PC-9 (cell line): Measurements from ENCODE around the gene B4GALNT2. TPM values are rescaled to one million over a fixed set of nuclear protein-coding genes. Genes with fewer than 3 reads are reported as not detected.

Experiments used
- BruUV-seq: library from RNA; stranded (reverse); fragments of 400-500 nt; replicated peaks from 2 replicates; lab custom pipeline; 2021; lab: Mats Ljungman, UMichigan
- CTCF ChIA-PET: fragments of 300-600 bp; sonication (Branson Sonifier 250); formaldehyde crosslinking; loops from one replicate; lab custom pipeline; 2022; ENCODE audit warnings: antibody characterized with exemption; lab: Charles Lee
- POLR2A ChIA-PET: fragments of 300-600 bp; sonication (Branson Sonifier 250); formaldehyde crosslinking; loops from one replicate; lab custom pipeline; 2022; ENCODE audit warnings: antibody characterized with exemption; ENCODE audit not compliant: unreplicated experiment; lab: Charles Lee
- DNase-seq, 2 experiments: peaks; one replicate each; pipeline versions ENCODE4 v3.0.0 to v3.0.0-alpha.2; 2015 to 2022; ENCODE audit warnings: mixed read lengths in 1 of 2
- H2AFZ ChIP-seq: fragments of 200-600 bp; sonication (generic); 2 replicates; pipeline ENCODE4 v1.8.1; 2017; ENCODE audit warnings: antibody characterized with exemption
- H3F3A ChIP-seq: fragments of 200-600 bp; sonication (generic); 2 replicates; pipeline ENCODE4 v1.8.1; 2017; ENCODE audit warnings: antibody characterized with exemption, mild to moderate bottlenecking, low read depth; ENCODE audit not compliant: insufficient read depth
- H3K27ac ChIP-seq: fragments of 200-600 bp; sonication (generic); 2 replicates; pipeline ENCODE4 v1.6.1; 2016; ENCODE audit warnings: mixed run types
- H3K27me3 ChIP-seq: fragments of 200-600 bp; sonication (generic); 2 replicates; pipeline ENCODE4 v1.6.1; 2016; ENCODE audit warnings: low read depth, mixed run types; ENCODE audit not compliant: insufficient read depth
- H3K36me3 ChIP-seq: fragments of 200-600 bp; sonication (generic); 2 replicates; pipeline ENCODE4 v1.6.1; 2016; ENCODE audit warnings: low read depth, mixed run types
- H3K4me1 ChIP-seq: fragments of 200-600 bp; sonication (generic); replicated peaks from 2 replicates; pipeline ENCODE4 v1.6.1; 2016; ENCODE audit warnings: mixed run types; ENCODE audit not compliant: insufficient read depth
- H3K4me2 ChIP-seq: fragments of 200-600 bp; sonication (generic); 2 replicates; pipeline ENCODE4 v1.6.1; 2017; ENCODE audit warnings: mixed run types
- H3K4me3 ChIP-seq: fragments of 200-600 bp; sonication (generic); 2 replicates; pipeline ENCODE4 v1.6.1; 2016; ENCODE audit warnings: mixed run types
- H3K79me2 ChIP-seq: fragments of 200-600 bp; sonication (generic); 2 replicates; pipeline ENCODE4 v1.6.1; 2017; ENCODE audit warnings: low read depth, mixed run types
- H3K9me2 ChIP-seq: fragments of 200-600 bp; sonication (generic); 2 replicates; pipeline ENCODE4 v1.8.1; 2017; ENCODE audit warnings: mild to moderate bottlenecking; ENCODE audit not compliant: insufficient read depth
- H3K9me3 ChIP-seq: fragments of 200-600 bp; sonication (generic); 2 replicates; pipeline ENCODE4 v1.8.1; 2016; ENCODE audit warnings: low read depth; ENCODE audit not compliant: insufficient read depth
- H4K20me1 ChIP-seq: fragments of 200-600 bp; sonication (generic); 2 replicates; pipeline ENCODE4 v1.8.1; 2017; ENCODE audit not compliant: insufficient read depth
- EZH2 ChIP-seq: fragments of 200-600 bp; sonication (generic); IDR thresholded peaks from 2 replicates; pipeline ENCODE4 v1.8.0; 2017; ENCODE audit warnings: antibody characterized with exemption, low read depth
- intact Hi-C: fragments of 100-400 bp; cut with micrococcal nuclease; formaldehyde crosslinking; loops from one replicate; pipeline ENCODE4 v1.10.0; 2022; ENCODE audit not compliant: unreplicated experiment
- total RNA-seq: library from RNA; stranded (reverse); gene quantifications from 2 replicates; pipeline ENCODE4 v1.2.3, GENCODE V29; 2021
- TF ChIP-seq, protein P1 (sequence below): fragments of 200-600 bp; sonication (generic); conservative IDR thresholded peaks from 2 replicates; pipeline ENCODE4 v1.6.1; 2017; ENCODE audit warnings: mixed run types, antibody characterized with exemption, mild to moderate bottlenecking, moderate library complexity

Gene B4GALNT2
- total RNA-seq, 1 experiment from 2014 or later = not detected

GRCh38 chr17:49225554-49226236 is 93.1 kb downstream of the B4GALNT2 start:
- H3F3A ChIP-seq = no peaks in the 10 kb centered on the region

More at GRCh38 chr17:49225554-49226236, 93.1 kb downstream of the B4GALNT2 start:
- Histone ChIP-seq H3K4me1 (peaks cover 13% of the 10 kb centered on the region), H3K79me2 (no peaks in the 10 kb centered on the region), H3K4me3 (no peak overlapping the region), H3K9me2 (no peaks in the 10 kb centered on the region), H3K4me2 (no peak overlapping the region), H4K20me1 (no peaks in the 10 kb centered on the region), H3K36me3 (no peaks in the 10 kb centered on the region), H2AFZ (no peak overlapping the region), H3K27ac (no peak overlapping the region), H3K9me3 (no peaks in the 10 kb centered on the region), H3K27me3 (peaks cover 25% of the 10 kb centered on the region; the same call in 1 of the 2 replicates)
- POLR2A ChIA-PET = interaction anchor here (0.9 kb wide), 1 partner anchor 464 kb away, joined by 6 read pairs; no protein-coding TSS in a partner anchor
- no peak for DNase-seq
- TF ChIP-seq, protein P1, sequence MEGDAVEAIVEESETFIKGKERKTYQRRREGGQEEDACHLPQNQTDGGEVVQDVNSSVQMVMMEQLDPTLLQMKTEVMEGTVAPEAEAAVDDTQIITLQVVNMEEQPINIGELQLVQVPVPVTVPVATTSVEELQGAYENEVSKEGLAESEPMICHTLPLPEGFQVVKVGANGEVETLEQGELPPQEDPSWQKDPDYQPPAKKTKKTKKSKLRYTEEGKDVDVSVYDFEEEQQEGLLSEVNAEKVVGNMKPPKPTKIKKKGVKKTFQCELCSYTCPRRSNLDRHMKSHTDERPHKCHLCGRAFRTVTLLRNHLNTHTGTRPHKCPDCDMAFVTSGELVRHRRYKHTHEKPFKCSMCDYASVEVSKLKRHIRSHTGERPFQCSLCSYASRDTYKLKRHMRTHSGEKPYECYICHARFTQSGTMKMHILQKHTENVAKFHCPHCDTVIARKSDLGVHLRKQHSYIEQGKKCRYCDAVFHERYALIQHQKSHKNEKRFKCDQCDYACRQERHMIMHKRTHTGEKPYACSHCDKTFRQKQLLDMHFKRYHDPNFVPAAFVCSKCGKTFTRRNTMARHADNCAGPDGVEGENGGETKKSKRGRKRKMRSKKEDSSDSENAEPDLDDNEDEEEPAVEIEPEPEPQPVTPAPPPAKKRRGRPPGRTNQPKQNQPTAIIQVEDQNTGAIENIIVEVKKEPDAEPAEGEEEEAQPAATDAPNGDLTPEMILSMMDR = no peak
- TF ChIP-seq EZH2 = no peak
- intact Hi-C loops = loop anchor here (5.0 kb wide), 4 partner anchors 33 to 188 kb away; no protein-coding TSS in a partner anchor
- CTCF ChIA-PET = no interaction called here
- no TSS peak for BruUV-seq

Other genes starting within 250 kb of the B4GALNT2 start
- 62.7 and 71.2 TPM in 2 replicates for gene ATP5MC1, start 240.0 kb upstream of the B4GALNT2 start, total RNA-seq
- gene UBE2Z, start 224.4 kb upstream of the B4GALNT2 start, total RNA-seq = 99.4 and 100.0 TPM in 2 replicates
- gene SNF8, start 187.9 kb upstream of the B4GALNT2 start, total RNA-seq = 103 and 118 TPM in 2 replicates
- gene GIP, start 164.2 kb upstream of the B4GALNT2 start, total RNA-seq = not detected in 2 replicates
- gene IGF2BP1, start 135.4 kb upstream of the B4GALNT2 start, total RNA-seq = 56.5 and 57.4 TPM in 2 replicates
- 7.4 and 9.4 TPM in 2 replicates for gene GNGT2, start 77.8 kb downstream of the B4GALNT2 start, total RNA-seq
- gene ABI3, start 77.9 kb downstream of the B4GALNT2 start, total RNA-seq = not detected in 2 replicates
- gene PHOSPHO1, start 98.0 kb downstream of the B4GALNT2 start, total RNA-seq = not detected in 2 replicates
- gene ZNF652, start 229.5 kb downstream of the B4GALNT2 start, total RNA-seq = 44.8 and 49.8 TPM in 2 replicates